HG03558 (cell line): ENCODE results near the gene CSNK2A1.
"Not testable (repeated sequence)": the region's sequence is repeated elsewhere in the genome, so short reads cannot be mapped to it uniquely, and the experiment has no call there.

Source experiments
- ATAC-seq: cut with Tn5 transposase; IDR thresholded peaks from one replicate; pipeline ENCODE4 v1.9.1; 2021; ENCODE audit warnings: moderate number of reproducible peaks; ENCODE audit not compliant: unreplicated experiment; ENCODE audit errors: extremely low read depth

CSNK2A1 gene

GRCh38 chr20:467755-468154 lies 75.8 kb downstream of the CSNK2A1 start:
- ATAC-seq, result no peak

- ATAC-seq, result peak; percentile 74
Observed at GRCh38 chr20:462199-462991, 81.2 kb downstream of the CSNK2A1 start, which contains the start of gene TBC1D20. TSS of gene TBC1D20 (minus strand) at chr20:462533. CDS start at chr20:462405, 128 bp downstream.

DNA sequence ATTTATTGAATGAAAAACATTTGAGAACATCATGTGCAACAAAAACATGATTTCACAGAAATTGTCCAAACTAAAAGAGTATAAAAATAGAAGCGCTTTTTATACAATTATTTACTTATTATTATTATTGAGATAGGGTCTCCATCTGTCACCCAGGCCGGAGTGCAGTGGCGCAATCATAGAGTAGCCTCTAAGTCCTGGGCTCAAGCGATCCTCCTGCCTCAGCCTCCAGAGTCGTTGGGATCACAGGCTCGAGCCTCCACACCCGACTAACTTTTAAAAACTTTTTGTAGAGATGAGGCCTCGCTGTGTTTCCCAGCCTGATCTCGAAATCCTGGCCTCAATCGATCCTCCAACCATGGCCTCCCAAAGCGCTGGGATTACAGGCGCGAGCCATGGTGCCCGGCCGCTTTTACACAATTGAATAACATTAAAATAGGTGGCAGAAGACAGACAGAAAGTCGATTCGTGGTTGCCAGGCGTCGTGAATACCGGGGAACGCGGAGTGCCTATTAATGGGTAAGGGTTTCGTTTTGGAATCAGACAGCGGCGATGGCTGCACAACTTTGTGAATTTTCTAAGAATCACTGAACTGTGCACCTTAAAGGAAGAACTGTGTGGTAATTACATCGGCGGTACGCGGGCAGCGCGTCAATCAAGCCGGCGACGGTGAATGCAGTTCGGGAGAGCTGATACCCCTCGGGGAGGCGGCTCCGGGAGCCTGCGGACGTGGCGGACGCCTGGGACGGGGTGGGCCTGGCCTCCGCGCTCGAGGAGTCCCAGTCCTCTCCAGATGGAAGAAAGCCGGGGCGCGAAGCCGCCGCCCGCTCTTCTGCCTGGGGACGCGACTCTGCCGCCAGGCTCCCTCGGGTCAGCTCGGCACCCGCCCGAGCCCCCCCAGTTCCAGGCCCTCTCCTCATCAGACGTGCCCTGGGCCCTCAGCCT lies 82.1 kb downstream of the CSNK2A1 start:
- ATAC-seq, result peak; percentile 12

- no peak for ATAC-seq
Observed at GRCh38 chr20:460707-461106, 82.9 kb downstream of the CSNK2A1 start.

DNA sequence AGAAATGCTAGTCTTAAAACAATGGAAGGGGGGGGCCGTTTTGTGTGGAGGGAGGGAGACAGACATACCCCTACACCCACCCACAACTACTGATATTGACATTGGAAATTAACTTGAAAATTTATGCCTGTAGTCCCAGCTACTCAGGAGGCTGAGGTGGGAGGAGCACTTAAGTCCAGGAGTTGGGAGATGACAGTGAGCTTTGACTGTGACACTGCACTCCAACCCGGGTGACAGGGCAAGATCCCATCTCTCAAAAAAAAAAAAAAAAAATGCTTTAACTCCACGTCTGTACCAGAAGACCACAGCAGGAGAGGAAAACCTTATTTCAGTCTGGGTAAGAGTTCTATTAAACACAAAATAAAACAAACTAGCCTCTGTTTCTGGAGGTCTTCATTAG lies 83.4 kb downstream of the CSNK2A1 start:
- no peak for ATAC-seq

- ATAC-seq, result no peak
Observed at GRCh38 chr20:458776-459175, 84.8 kb downstream of the CSNK2A1 start.

- no peak for ATAC-seq
Observed at GRCh38 chr20:454951-455350, 88.6 kb downstream of the CSNK2A1 start.

DNA sequence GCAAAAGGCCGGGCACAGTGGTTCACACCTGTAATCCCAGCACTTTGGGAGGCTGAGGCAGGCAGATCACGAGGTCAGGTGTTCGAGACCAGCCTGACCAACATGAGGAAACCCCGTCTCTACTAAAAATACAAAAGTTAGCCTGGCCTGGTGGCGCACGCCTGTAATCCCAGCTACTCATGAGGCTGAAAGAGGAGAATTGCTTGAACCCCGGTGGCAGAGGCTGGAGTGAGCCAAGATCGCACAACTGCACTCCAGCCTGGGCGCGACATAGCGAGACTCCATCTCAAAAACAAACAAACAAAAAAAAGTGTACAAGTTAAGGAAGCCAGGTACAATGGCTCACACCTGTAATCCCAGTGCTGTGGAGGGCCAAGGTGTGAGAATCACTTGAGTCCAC lies 91.6 kb downstream of the CSNK2A1 start:
- not testable (repeated sequence) for ATAC-seq

DNA sequence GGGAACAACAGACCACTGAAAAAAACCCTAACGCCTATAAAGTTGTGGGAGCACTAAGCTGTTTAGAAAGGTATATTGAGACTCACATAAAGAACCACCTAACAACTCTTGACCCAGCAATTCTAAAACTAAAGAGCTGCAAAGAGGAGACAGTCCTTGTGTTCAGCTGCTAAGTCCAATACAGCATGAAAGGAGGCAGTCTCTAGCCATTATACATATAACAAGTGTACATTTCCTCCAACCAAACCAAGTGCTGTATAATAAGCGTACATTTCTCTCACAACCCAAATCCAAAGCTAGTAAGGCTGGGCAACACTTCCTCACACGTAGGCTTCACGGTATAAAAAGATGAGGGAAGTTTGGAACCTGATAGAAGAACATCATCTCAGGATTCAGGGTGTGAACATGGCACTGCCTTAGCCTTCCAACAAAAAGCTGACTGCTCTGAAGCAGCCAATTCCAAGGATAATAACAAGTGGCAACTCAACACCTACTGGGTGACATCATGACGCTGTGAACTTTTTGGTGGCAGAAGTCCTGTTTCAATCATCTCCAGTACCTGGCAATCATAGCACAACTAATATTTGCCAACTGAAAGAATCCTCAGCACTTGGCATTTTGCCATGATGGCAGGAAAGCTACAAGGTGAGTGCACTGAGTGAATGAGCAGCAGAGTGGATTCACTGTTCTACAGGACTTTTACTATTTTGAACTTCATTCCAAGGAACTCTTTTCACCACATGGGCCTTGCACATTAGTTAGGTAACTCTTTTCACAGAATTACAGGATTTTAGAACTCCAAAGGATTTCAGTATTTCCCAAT lies 97.9 kb downstream of the CSNK2A1 start:
- no peak for ATAC-seq

GRCh38 chr20:444862-445426 lies 98.6 kb downstream of the CSNK2A1 start:
- no peak for ATAC-seq

DNA sequence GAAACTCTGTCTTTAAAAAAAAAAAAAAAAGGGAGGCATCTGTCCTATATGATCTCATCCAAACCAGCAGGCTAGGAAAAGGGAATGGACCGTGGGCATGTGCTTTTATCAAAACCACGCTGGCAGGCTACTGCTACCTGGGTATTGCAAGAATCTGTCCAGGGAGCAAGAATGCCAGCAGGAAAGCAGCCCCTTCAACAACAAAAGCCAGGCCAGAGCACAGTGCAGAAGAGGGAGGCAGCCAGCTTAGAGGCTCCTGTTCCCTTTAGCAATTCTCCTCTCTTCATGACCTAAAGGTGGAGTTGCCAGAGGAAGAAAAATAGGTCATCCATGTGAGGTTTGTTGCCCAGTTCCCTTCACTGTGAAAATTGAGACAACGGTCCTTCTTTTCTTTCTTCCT lies 99.5 kb downstream of the CSNK2A1 start:
- no peak for ATAC-seq

GRCh38 chr20:443223-443775 lies 100.3 kb downstream of the CSNK2A1 start:
- ATAC-seq, result no peak

DNA sequence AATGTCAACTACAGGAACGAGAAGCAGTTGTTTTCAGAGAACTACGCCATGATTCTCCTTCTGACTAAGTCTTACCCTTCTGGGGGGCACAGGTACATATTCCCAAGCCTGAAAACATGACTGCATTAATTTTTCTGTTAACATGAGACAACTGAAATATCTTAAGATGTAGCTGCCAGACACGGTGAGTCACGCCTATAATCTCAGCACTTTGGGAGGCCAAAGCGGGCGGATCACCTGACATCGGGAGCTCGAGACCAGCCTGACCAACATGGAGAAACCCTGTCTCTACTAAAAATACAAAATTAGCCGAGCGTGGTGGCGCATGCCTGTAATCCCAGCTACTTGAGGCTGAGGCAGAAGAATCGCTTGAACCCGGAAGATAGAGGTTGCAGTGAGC lies 103.0 kb downstream of the CSNK2A1 start:
- ATAC-seq, result no peak

GRCh38 chr20:440148-440547 lies 103.4 kb downstream of the CSNK2A1 start:
- no peak for ATAC-seq

DNA sequence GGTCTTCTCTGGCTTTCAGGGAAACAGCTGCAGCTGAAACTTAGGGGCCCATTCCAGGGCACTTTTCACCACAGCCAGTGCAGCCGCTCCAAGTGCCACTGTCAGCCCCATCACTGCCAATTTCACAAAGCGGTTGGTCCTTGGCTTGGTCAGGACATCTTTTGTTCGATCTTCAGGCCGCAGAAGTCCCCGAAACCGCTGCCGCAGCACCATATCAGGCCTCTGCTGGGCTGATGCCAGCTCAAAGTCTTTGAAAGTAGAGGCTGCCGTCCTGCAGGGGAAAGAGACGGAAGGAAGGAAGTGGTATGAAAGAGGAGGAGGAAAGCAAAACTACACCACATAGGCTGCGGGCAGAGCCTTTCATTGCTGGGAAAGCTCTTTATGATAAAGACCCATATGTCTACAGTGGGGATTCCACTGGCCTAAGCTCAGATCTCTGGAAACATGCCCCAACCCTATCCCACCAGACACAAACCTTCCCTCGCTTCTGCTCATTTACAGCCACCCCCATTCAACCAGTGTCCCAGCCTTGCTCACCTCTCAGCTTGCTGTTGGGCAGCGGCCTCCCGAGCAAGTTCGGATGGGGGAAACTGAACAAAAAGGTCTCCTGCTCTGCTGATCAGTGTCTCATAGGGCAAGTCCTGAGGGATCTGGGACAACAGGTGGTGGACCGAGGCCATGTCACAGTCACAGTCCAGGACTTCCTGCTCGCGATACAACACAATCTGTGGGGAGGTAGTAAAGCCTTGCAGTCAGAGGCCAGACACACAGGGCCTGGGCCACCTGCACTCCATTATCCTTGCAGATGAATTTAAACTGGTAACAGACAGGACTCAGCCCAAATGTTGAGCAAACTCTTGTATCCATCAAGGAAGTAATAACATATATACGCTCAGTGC lies 104.8 kb downstream of the CSNK2A1 start:
- ATAC-seq, result no peak

DNA sequence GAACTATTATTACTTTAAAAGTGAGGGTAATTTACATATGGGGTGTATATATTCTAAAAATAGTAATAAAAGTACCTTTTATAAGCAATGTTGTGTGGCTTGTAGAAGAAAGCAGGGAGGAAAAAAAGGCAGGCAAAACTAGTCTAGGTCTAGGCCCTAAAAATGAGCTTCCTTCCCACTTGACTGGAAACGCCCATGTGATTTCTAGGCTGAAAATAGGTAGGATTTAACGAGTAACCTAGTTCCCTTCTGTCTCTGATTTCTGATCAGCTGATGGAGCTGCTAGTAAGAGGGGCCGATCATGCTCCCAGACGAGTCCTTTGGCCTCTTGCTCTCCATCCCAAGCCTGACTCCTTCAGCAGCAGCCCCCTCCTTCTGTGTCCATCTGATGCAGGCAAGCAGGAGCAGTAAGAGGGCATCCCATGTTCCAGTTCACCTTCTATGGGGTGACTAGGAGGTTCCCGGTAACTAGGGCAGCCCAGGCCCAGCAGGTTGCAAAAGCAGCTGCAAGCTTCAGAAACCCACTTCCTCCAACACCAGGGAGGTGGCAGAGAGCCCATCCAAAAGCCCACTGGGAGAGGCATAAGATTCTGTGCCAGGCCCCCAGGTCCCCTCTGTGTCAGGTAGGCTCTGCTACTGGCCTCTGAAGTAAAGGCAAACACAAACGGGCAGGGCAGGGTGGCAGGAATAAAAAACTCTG lies 105.7 kb downstream of the CSNK2A1 start:
- no peak for ATAC-seq

DNA sequence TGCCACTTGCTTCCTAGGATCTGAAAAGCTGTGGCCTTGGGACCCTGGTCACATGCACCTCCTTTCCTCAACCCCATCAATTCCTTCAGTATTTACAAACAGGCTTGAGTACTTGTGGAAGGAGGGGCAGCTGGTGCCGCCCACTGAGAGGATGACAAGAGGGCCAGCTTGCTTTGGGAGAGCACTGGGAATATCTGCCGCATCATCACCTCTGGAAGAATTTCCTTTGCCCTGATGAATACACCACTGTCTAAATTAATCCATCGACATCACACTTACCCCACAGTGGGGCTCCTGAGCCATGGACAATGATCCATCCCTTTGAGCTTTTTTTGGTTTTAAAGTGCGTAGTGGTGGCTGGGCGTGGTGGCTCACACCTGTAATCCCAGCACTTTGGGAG lies 107.1 kb downstream of the CSNK2A1 start:
- no peak for ATAC-seq

DNA sequence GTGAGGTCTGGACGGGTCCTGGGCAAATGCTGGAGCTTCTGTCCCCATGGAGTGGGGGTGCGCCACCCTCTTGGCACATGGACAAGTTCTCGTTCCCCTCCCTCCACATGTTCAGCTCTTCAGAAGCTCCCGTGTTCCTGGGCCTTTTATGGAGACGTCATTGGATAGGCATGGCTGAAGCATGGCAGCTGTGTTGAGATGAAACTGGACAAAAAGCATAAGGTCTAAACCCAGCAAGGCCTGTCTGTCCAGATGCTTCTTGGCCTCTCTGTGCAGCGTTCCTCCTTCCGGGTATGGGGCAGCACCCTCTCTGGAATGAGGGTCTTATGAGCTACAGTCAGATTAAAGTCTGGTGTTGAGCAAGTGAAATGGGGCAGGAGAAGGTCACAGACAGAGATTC lies 108.0 kb downstream of the CSNK2A1 start:
- no peak for ATAC-seq
